Measurements from ENCODE around the gene LRRC59.
A peak's percentile ranks its signal among the peaks of the same experiment; 100 is the strongest.

LRRC59 gene

DNA sequence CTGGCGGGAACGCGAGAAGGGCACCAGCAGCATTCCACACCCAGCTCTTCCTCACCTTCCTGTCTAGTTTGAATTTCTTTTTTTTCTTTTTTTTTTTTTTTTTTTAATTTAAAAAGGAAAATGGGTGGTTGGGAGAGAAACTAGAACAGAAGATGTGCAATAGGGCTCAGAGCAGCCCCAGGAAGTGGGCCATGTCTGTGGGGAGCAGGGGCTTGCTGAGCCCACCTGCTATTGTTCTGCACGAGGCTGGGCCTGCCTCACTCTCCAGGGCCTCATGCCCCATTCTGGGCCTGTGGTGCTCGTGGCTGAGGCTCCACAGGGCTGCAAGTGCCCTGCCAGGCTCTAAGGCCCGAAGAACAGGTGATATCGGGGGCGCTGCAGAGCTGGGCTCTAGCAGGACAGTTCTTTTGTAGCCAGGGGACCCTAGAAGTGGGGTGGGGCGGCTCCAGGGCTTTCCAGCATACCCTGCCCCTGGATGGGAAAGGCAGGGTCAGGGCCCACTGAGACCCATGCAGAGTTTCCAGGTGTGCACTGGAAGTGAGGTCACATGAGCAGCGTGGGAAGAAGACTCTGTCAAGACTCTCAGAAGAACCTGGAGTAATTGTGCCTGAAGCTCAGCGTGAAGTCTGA is 36.7 kb downstream of the LRRC59 start:
- DNase-seq: no peak

DNA sequence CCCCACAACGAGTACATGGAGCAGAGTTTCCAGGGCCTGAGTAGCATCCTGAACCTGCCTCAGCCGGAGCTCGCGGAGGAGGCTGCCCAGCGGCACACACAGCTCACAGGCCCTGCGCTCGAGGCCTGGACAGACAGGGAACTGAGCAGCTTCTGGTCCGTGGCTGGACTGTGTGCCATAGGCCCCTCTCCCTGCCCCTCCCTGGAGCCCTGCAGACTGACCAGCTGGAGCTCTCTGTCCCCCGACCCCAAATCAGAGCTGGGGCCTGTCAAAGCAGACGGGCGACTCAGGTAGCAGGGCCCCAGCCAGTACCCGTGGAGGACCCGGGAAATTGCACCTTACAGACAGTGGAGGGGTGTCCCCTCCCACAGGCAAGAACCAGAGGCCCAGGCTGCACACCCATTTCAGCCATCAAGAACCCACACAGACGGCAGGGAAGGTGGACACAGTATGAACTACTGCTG is 37.3 kb downstream of the LRRC59 start:
- DNase-seq: no peak

DNA sequence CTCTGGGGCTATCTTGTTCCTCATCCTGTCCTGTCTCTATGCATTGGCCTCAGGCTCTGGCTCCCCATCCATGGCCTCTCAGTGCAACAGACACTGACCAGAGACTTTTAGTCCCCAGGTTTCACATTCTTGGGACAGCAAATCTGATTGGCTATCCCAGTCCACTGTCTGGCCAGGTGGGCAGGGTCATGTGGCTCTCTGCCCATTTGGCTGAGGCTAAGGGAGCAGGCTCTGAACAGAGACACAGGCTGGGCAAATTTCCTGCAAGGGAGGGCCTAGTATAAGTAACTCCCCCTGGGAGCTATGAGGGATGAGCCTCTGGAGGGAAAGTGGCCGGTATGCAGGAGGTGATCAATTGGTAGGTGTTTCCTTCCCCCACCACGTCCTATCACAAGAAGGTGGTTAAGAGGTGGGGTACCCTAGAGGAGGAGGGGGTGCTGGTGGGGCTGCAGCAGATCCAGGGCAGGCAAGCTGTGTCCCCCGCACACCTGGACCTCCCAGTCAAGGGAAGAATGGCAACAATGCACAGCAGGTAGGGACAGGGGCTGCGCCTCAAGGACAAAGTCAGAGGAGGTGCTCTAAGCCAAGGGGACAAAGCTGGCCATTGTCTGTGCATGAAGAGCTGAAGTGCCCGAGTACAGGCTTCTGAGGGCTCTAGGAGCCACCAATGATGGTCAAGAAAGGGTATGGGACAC is 38.2 kb downstream of the LRRC59 start:
- no peak for DNase-seq

DNA sequence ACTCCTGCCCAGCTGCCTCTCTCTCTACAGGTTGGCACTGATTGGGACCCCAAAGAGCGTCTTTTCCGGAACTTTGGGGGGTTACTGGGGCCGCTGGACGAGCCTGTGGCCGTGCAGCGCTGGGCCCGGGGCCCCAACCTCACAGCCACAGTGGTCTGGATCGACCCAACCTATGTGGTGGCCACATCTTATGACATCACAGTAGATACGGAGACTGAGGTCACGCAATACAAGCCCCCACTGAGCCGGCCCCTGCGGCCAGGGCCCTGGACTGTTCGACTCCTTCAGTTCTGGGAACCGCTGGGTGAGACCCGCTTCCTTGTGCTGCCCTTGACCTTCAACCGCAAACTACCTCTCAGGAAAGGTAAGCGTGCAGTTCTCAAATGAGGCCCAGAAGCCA is 39.1 kb downstream of the LRRC59 start:
- DNase-seq: no peak

DNA sequence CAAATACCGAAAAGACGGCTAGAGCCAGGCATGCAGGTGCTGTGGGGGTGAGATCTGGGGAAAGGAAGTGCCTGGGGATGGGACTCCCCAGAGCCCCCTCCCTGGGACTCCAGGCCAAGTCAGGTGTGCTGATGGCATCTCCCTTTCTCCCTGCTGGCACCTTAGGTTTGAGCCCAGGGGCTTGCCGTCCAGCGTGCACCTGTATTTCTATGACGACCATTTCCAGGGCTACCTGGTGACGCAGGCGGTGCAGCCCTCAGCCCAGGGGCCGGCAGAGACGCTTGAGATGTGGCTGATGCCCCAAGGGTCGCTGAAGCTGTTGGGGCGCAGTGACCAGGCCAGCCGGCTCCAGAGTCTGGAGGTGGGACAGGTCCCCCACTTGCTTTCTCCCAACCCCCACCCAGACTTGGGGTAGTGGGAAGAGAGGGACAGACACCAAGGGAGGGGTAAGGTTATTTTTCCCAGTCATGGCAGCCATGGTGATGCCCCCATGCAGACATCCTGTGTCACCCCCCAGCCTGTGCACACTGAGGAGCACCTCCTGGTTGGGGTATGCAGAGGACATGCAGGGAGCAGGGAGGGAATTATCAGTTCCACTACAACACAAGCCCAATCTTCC is 40.3 kb downstream of the LRRC59 start:
- DNase-seq: no peak

DNA sequence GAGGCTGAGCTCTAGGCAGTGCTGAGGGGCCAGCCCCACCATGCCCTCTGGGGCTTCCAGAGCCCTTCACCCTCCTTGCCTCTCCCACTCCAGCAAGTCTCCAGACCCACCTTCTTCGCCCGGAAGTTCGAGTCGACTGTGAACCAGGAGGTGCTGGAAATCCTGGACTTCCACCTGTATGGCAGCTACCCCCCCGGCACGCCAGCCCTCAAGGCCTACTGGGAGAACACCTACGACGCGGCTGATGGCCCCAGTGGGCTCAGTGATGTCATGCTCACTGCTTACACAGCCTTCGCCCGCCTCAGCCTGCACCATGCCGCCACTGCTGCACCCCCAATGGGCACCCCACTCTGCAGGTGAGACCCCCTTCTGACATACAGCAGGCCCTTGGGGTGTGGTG is 40.9 kb downstream of the LRRC59 start:
- DNase-seq: no peak

DNA sequence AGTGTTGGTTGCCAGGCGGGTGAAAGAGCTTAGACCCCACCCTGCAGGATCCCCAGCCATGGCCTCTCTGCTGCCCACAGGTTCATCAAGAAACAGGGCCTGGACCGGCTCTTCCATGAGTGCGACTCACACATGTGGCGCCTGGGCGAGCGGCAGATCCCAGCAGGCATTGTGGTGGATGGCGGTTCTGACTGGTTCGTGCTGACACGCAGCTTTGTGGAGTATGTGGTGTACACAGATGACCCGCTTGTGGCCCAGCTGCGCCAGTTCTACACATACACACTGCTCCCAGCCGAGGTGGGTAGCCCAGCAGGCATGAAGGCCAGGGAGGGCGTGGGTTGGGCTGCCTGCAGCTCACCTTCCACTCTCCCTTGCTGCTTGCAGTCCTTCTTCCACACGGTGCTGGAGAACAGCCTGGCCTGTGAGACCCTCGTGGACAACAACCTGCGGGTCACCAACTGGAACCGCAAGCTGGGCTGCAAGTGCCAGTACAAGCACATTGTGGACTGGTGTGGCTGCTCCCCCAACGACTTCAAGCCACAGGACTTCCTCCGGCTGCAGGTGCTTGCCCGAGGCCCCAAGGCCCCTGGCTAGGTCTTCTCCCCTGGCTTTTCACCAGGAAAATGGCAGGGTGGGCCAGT is 41.5 kb downstream of the LRRC59 start:
- no peak for DNase-seq

DNA sequence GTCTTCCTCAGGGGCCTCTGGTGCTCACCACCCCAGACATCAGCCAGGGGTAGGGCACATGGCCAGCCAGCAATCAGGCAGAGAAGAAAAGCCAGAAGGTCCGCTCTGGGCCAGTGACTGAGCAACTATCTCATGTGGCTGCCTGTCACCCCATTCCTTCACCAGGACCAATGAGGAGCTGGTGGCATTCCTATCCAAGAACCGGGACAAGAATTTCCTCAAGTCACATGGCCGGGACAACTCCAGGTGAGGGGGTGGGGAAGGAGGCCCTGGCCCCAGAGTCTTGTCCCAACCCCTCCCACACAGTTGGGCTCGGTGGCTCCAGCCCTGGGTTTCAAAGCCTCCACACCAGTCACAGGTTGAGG is 42.0 kb downstream of the LRRC59 start:
- no peak for DNase-seq

DNA sequence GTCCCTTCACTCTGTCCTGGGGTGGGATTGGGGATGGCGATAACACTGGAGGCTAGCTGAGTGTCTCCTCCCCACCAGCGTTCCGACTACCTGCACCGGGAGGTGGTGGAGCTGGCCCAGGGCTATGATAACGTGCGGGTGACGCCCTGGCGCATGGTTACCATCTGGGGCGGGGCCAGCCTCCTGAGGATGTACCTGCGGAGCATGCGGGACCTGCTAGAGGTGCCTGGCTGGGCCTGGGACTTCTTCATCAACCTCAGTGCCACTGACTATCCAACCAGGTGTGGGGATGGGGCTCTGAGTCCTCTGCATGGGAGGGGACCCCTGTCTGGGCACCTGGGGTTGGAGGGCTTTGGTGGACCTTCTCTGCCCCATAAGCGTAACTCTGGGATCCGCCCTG is 42.5 kb downstream of the LRRC59 start:
- DNase-seq: no peak

DNA sequence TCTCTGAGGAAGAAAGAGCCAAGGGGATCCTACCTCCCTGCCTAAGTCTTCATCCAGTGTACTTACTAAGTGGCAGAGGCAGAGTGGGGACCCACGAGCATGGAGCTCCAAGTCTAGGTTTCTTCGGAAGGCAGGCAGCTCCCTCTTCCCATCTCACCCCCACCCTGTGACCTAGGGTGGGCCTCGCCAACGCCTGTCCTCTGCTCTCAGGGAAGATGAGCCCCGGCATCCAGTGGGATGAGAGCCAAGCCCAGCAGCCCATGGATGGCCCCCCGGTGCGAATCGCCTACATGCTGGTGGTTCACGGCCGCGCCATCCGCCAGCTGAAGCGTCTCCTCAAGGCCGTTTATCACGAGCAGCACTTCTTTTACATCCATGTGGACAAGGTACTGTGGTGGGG is 43.1 kb downstream of the LRRC59 start:
- DNase-seq: no peak

DNA sequence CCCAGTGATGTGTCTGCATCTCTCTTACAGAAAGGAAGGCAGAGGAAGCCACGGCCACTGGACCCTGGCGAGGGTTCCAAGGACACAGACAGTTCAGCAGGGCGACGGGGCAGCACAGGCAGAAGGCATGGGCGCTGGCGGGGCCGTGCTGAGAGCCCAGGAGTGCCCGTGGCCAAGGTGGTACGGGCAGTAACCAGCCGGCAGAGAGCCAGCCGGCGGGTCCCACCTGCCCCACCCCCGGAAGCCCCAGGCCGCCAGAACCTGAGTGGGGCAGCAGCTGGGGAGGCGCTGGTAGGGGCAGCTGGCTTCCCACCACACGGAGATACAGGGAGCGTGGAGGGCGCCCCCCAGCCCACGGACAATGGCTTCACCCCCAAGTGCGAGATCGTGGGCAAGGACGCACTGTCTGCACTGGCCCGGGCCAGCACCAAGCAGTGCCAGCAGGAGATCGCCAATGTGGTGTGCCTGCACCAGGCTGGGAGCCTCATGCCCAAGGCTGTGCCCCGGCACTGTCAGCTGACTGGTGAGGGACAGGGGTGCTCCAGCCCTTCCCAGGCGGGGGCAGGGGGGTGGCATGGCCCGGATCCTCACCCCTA is 43.6 kb downstream of the LRRC59 start:
- DNase-seq: no peak

DNA sequence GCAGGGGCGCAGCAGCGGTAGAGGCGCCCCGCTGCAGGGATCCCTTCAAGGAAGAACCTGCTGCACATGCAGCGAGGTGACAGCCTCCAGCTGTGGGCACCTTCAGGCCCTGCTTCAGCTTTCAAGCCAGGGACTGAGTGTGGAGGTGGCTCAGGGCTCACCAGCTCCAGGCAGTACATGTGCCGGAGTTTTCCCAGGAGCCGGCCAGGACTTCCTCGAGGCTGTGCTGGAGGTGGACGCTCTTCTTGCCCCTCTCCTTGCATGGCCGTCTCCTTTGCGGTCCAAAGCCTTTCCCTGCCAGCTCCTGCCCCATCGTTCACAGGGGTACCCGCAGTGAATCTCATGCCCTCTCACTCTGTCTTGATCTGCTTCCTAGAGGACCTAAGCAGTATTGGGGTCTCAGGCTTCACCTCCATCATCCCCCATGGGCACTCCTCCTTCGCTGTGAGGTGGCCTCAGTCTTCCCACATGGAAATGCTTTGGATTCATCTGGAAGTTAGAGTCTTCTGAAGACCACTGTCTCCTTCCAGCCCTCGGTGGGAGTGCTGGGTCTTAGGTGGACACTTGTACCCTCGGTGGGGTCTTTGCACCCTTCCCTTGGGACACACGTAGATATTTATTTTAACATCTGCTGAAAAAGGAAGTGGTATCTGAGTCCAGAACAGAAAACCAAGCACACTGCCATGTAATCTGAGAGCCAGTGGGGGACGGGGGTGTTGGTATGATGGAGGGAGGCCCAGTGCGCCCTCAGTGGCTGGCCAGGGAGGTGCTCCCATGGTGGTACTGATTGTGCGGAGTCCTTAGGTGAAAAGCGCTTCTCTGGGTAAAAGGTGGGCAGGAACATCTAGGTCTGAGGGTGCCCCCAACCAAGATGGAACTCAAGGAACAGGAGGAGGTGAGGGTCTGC is 44.4 kb downstream of the LRRC59 start:
- no peak for DNase-seq

DNA sequence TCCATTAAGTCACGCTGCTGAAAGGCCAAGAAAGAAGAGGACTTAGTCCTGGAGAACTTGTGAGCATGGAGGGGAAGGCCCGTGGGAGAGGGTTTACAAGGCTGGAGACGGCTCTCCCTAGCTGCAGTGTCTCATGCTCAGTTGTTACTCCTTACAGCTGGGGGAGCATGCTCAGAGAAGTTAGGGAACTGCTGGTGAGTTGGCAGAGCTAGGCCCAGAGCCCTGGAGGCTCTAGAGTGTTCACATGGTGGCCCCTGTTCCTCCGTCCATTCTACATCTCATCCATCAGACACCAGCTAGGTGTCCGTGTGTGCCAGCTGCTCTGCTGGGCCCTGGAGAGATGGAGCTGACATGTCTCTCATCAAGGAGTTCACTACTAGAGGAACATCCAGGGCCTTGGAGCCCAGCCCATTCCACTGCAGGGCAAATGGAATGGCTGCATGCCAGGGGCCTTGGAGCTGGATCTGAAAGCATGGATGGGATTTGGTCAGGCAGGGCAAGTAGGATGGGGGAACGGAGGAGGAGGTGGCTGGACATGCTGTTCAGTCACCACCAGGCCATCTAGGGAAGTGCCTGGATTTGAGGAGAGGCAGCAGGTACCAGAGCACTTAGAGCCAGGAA is 45.1 kb downstream of the LRRC59 start:
- DNase-seq: no peak

DNA sequence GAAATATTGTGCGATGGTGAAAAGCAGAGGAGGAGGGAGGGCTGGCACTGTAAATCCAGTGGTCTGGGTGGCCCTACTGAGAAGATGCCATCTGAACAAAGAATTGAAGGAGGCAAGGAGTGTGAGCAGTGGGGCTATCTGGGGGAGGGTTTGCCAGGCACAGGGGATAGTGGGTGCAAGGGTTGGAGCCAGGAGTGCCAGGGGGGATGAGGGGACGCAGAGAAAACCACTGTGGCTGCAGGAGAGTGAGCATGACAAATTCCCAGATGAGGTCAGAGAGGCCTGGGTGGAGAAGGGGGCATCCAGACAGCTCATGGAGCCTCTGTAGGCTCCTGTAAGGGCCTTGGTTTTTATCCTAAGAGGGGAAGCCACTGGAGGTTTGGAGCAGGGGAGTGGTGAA is 46.6 kb downstream of the LRRC59 start:
- no peak for DNase-seq

DNA sequence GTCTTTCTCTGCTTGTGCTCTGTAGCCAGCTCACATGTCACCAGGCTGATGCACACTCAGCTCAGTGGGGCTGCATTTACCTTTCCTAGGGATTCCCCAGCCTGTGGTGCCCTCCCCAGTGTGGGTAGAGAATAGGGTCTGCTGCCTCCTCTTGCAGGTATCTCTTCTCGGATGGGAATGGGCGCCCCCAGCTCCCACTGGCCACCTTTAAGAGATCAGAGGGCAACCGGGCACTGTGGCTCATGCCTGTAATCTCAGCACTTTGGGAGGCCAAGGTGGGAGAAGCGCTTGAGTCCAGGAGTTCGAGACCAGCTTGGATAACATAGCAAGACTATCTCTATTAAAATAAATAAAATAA is 48.1 kb downstream of the LRRC59 start:
- DNase-seq: no peak

DNA sequence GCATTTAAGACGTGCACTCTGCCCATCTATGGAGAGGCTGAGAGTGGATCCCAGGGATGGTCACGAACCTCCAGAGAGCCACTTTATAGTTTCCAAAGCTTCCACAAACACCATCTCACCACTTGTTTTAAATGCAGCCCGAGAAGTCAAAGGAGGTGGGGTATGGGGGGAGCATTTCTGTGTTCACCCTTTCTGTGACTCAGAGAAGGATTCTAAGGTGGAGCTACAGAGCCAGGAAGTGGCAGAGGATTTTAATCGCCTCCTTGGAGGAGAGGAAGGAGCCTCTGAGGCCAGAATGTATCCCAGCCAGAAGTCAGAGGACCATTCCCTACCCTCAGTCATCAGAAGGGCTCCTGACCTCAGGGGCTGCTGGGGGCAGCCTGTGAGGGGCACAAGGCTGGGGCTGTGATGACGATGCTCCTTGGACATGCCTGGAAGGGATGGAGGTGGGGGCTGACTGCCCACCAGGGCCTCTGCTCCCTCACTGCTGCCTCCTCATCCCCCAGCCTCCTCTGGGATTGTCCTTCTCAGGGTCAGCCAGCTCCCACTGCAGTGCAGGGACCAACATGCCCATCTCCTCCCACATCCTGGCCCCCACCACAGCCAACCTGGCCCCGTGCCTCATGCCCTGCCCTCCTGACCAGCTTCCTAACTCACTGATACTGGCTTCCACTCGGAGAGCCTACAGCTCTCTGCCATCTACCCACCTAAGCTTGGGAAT is 48.6 kb downstream of the LRRC59 start:
- DNase-seq: no peak

DNA sequence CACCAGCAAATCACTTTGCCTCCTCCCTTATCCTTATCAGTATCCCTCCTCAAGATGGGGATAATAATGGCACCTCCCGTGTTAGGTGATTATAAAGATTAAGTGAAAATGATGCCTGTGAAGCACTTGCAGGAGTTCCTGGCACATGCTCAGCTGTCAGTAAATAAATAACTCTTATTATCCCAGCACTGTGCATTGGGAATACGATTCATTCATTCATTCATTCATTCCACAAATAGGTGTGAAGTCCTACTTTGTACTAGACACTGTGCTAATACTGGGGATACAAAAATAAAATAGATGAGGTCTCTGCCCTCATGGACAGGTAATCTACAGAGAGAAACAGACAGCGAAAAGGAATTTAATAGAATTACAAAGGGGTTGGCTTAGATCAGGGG is 49.4 kb downstream of the LRRC59 start:
- DNase-seq: no peak

DNA sequence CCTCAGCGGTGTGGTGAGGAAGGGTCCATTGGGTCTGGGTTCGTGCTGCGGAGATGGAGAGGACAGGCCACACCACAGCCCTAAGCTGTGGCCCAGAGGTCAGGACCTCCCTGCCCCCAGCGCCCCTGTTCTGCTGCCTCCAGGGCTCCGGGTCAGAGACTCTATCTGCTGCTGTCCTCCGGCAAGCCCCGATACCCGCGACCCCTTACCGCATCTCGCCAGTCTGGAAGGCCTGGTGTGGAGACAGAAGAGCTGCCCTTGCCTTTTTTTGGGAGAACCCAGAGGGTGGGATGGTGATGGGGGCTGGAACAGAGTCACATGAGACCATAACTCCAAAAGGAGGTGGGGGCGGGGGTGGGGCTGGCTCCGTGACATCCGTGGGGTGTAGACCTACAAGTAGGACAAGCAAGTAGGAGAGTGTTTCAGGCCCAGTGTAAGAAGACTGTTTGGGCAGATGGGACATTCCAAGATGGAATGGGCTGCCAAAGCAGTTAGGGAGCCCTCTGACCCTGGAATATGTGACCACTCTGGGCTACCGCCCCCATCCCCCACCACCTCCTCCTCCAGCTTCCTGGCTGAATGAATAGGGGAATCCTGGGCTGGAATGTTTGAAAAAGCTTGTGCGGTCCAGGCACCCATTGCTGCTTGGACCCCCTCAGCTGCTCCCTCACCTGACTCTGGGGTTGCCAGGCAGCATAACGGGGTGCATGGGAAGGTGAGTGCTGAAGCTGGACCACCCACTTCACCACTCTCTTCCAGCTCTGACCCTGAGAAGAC is 50.0 kb downstream of the LRRC59 start:
- DNase-seq: no peak

DNA sequence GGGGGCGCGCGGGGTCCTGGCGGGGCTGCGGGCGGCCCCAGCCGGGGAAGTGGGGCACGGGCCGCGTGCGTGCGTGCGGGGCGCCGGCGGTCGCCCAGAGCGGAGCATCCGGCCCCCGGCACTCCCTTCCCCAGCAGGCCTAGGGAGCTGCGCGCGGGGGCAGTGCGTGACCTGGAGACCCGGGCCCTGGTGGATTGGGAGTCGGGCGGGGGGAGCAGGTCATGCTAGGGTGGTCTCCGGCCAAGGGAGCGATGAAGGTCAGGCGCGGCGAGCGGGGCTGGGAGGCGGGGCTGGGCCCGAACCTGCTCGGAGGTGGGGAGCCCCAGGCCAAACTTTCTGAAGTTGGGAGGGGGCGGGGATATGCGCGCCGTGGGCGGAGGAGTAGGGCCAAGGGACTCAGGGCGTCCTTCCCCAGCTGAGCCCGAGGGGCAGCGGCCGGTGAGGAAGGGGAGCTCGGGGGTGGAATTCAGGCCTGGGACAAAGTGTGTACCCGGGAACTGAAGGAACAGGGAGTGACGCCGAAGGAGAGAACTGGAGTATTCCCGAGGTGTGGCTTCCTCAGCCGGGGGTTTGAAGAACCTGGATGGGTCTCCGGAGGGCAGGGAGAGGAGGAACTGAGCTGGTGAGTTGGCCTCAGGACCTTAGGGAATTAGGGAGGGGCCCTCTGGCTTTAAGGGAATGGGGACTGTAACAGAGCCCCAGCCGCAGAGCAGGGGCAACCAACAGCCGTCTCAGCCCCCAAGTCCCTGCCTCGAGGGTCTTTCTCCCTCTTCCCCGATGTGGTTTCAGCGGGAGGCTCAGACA is 50.8 kb downstream of the LRRC59 start:
- DNase-seq: peak in 2 of 5 experiments; percentile 26 to 81
